HCT116 (cell line): ENCODE measurements around the gene CALML3. TPM values are rescaled to one million over a fixed set of nuclear protein-coding genes. Genes with fewer than 3 reads are reported as not detected.
"Not testable (repeated sequence)": the region's sequence is repeated elsewhere in the genome, so short reads cannot be mapped to it uniquely, and the experiment has no call there.

Experiments
- ATAC-seq: fragments of 200-7000 bp; cut with Tn5 transposase; 2 replicates; pipeline ENCODE4 v1.9.1; 2020; ENCODE audit warnings: mild to moderate bottlenecking, moderate library complexity
- Bru-seq: library from RNA; stranded (reverse); fragments of 400-500 nt; gene quantifications from one replicate; lab custom pipeline; 2021; lab: Mats Ljungman, UMichigan
- BruChase-seq, 2 experiments: library from RNA; stranded (reverse); fragments of 400-500 nt; gene quantifications; one replicate each; lab custom pipeline; 2021; lab: Mats Ljungman, UMichigan
- BruUV-seq: library from RNA; stranded (reverse); fragments of 400-500 nt; replicated peaks from 2 replicates; lab custom pipeline; 2021; lab: Mats Ljungman, UMichigan
- CTCF ChIA-PET: fragments of 300-600 bp; sonication (Branson Sonifier 250); formaldehyde crosslinking; loops from one replicate; lab custom pipeline; 2021; ENCODE audit warnings: antibody characterized with exemption; lab: Charles Lee
- POLR2A ChIA-PET: fragments of 300-600, 350-600 bp; sonication (Branson Sonifier 250); formaldehyde crosslinking; loops from one replicate; lab custom pipeline; 2021; ENCODE audit warnings: antibody characterized with exemption; lab: Charles Lee
- RAD21 ChIA-PET, 2 experiments: fragments of 300-600 bp; sonication (Branson Sonifier 250); formaldehyde crosslinking; loops; one replicate each; lab custom pipeline; 2023; ENCODE audit warnings: low total read pairs in 2 of 2; ENCODE audit not compliant: uncharacterized antibody in 2 of 2, unreplicated experiment in 2 of 2, low non-redundant PET in 1 of 2; lab: Charles Lee
- DNase-seq: peaks from one replicate; pipeline ENCODE4 v3.0.0-alpha.2; 2010; ENCODE audit warnings: low read depth, low spot score
- H2AFZ ChIP-seq: fragments of 200-600 bp; shearing (Covaris generic), sonication (generic); 2 replicates; pipeline ENCODE4 v1.6.1; 2017; ENCODE audit warnings: low read depth, mixed run types, mixed read lengths, antibody characterized with exemption, low read length; ENCODE audit not compliant: poor library complexity, severe bottlenecking
- H3K27ac ChIP-seq: 2 replicates; pipeline ENCODE4 v1.5.1; 2012; ENCODE audit warnings: low read depth, low read length
- H3K27me3 ChIP-seq: fragments of 200-600 bp; sonication (generic); 2 replicates; pipeline ENCODE4 v1.6.1; 2016; ENCODE audit warnings: mixed run types, low read length, mixed read lengths; ENCODE audit not compliant: insufficient read depth
- H3K36me3 ChIP-seq, 2 experiments: fragments of 200-500 bp in 1 of 2; fragments of 200-600 bp in 1 of 2; sonication (Bioruptor generic) in 1 of 2; sonication (generic) in 1 of 2; 2 replicates each; pipeline versions ENCODE4 v1.5.1 to v1.6.1; 2014 to 2016; ENCODE audit warnings: low read length in 2 of 2, inconsistent platforms in 1 of 2, mixed read lengths in 1 of 2, mixed run types in 1 of 2; ENCODE audit not compliant: insufficient read depth in 2 of 2, control insufficient read depth in 1 of 2
- H3K4me1 ChIP-seq, 2 experiments: fragments of 200-600 bp in 1 of 2; sonication (generic) in 1 of 2; 2 replicates each; pipeline versions ENCODE4 v1.5.1 to v1.6.1; 2012 to 2017; ENCODE audit warnings: low read length in 2 of 2, inconsistent platforms in 1 of 2, mild to moderate bottlenecking in 1 of 2, mixed read lengths in 1 of 2, mixed run types in 1 of 2, moderate library complexity in 1 of 2; ENCODE audit not compliant: insufficient read depth in 2 of 2, control insufficient read depth in 1 of 2
- H3K4me2 ChIP-seq: fragments of 200-600 bp; sonication (generic); 2 replicates; pipeline ENCODE4 v1.6.1; 2017; ENCODE audit warnings: mixed run types, low read length, mixed read lengths
- H3K4me3 ChIP-seq, 2 experiments: fragments of 200-600 bp in 1 of 2; sonication (generic) in 1 of 2; replicated peaks in 1 of 2; 2 replicates each; pipeline ENCODE4 v1.5.1; 2011 to 2016; ENCODE audit warnings: low read length in 2 of 2, control low read depth in 1 of 2, low read depth in 1 of 2, mild to moderate bottlenecking in 1 of 2, mixed read lengths in 1 of 2, mixed run types in 1 of 2
- H3K79me2 ChIP-seq: fragments of 200-600 bp; sonication (generic); 2 replicates; pipeline ENCODE4 v1.6.1; 2017; ENCODE audit warnings: mild to moderate bottlenecking, mixed run types, low read length, moderate library complexity, mixed read lengths; ENCODE audit not compliant: insufficient read depth
- H3K9ac ChIP-seq: fragments of 200-600 bp; sonication (generic); 2 replicates; pipeline ENCODE4 v1.6.1; 2016; ENCODE audit warnings: low read length, mixed read lengths
- H3K9me2 ChIP-seq: fragments of 200-600 bp; sonication (generic), shearing (Covaris generic); 2 replicates; pipeline ENCODE4 v1.6.1; 2017; ENCODE audit warnings: mixed run types, mild to moderate bottlenecking, moderate library complexity; ENCODE audit not compliant: insufficient read depth
- H3K9me3 ChIP-seq, 2 experiments: fragments of 200-500 bp in 1 of 2; fragments of 200-600 bp in 1 of 2; sonication (Bioruptor generic) in 1 of 2; sonication (generic) in 1 of 2; 2 replicates each; pipeline ENCODE4 v1.6.1; 2014 to 2017; ENCODE audit warnings: low read length in 2 of 2, mixed read lengths in 2 of 2, inconsistent platforms in 1 of 2, low read depth in 1 of 2, mild to moderate bottlenecking in 1 of 2, mixed run types in 1 of 2, moderate library complexity in 1 of 2; ENCODE audit not compliant: control insufficient read depth in 1 of 2, insufficient read depth in 1 of 2
- H4K20me1 ChIP-seq: fragments of 200-600 bp; sonication (generic), shearing (Covaris generic); 2 replicates; pipeline ENCODE4 v1.6.1; 2017; ENCODE audit warnings: mixed run types, mild to moderate bottlenecking, moderate library complexity; ENCODE audit not compliant: insufficient read depth
- EGR1 ChIP-seq: IDR thresholded peaks from 2 replicates; pipeline ENCODE4 v1.6.1; 2012; ENCODE audit warnings: low read depth
- ELF1 ChIP-seq: IDR thresholded peaks from 2 replicates; pipeline ENCODE4 v1.6.1; 2012; ENCODE audit warnings: low read depth, borderline replicate concordance
- JUND ChIP-seq: IDR thresholded peaks from 2 replicates; pipeline ENCODE4 v1.6.1; 2012
- POLR2A ChIP-seq: IDR thresholded peaks from 2 replicates; pipeline ENCODE4 v1.7.0; 2011; ENCODE audit warnings: borderline replicate concordance; ENCODE audit not compliant: insufficient read depth, insufficient read length; ENCODE audit errors: extremely low read depth
- RAD21 ChIP-seq: IDR thresholded peaks from 2 replicates; pipeline ENCODE4 v1.6.1; 2012; ENCODE audit warnings: low read depth, mild to moderate bottlenecking
- SIN3A ChIP-seq: IDR thresholded peaks from 2 replicates; pipeline ENCODE4 v1.6.1; 2012; ENCODE audit warnings: low read depth
- ZFX ChIP-seq: fragments of 450-650 bp; IDR thresholded peaks from 2 replicates; pipeline ENCODE4 v1.6.1; 2017
- ZNF274 ChIP-seq: fragments of 200-500 bp; sonication (Bioruptor generic); IDR thresholded peaks from 2 replicates; pipeline ENCODE4 v1.6.1; 2014; ENCODE audit warnings: mild to moderate bottlenecking, low read depth, low read length, inconsistent platforms
- intact Hi-C: fragments of 100-400 bp; cut with micrococcal nuclease; formaldehyde crosslinking; loops from 2 replicates; pipeline ENCODE4 v1.10.0; 2022
- long read RNA-seq: library from polyadenylated mRNA; unstranded; transcript quantifications from one replicate; pipeline ENCODE4 v2.0.0, GENCODE V29; 2021; ENCODE audit not compliant: unreplicated experiment
- polyA plus RNA-seq: library from polyadenylated mRNA; unstranded; fragments of >200 nt; gene quantifications from 2 replicates; pipeline ENCODE4 v1.2.1, GENCODE V29; 2012; ENCODE audit warnings: missing spikeins
- total RNA-seq: library from RNA; stranded (reverse); gene quantifications from one replicate; pipeline ENCODE4 v1.2.1, GENCODE V29; 2021; ENCODE audit not compliant: unreplicated experiment
- TF ChIP-seq, protein P1 (sequence below): IDR thresholded peaks from 2 replicates; pipeline ENCODE4 v1.6.1; 2012
- TF ChIP-seq, protein P2 (sequence below): IDR thresholded peaks from 2 replicates; pipeline ENCODE4 v1.6.1; 2011; ENCODE audit warnings: mild to moderate bottlenecking, low read length, moderate library complexity; ENCODE audit not compliant: insufficient replicate concordance; ENCODE audit errors: extremely low read depth
- TF ChIP-seq, protein P3 (sequence below): IDR thresholded peaks from 2 replicates; pipeline ENCODE4 v1.6.1; 2012

Gene CALML3
- total RNA-seq (not detected), Bru-seq, nascent RNA (not detected), BruChase-seq, experiment 1, labeled RNA remaining after a 6-hour chase (not detected), BruChase-seq, experiment 2, labeled RNA remaining after a 2-hour chase (not detected)
- polyA plus RNA-seq = not detected in 2 replicates
- long read RNA-seq = 0 reads

GRCh38 chr10:5524641-5525560 is at the start of gene CALML3:
Gene CALML3 (plus strand): TSS chr10:5524961. CDS start chr10:5525086, 125 bp downstream.
- Histone ChIP-seq H3K9ac (no peak within 1 kb of the TSS), H3K27ac (no peak within 1 kb of the TSS), H4K20me1 (no peaks in the 10 kb centered on the region), H2AFZ (no peak within 1 kb of the TSS), H3K9me2 (no peaks in the 10 kb centered on the region), H3K4me1 (no peaks in the 10 kb centered on the region), H3K79me2 (no peaks in the 10 kb centered on the region), H3K9me3 (no peaks in the 10 kb centered on the region), H3K4me2 (no peak within 1 kb of the TSS), H3K36me3 (no peaks in the 10 kb centered on the region), H3K27me3 (no peaks in the 10 kb centered on the region), H3K4me3 (no peak within 1 kb of the TSS)
- ATAC-seq (no peak), DNase-seq (no peak)
- ChIA-PET CTCF (no interaction called here), RAD21 (no interaction called here), POLR2A (no interaction called here)
- no TSS peak for BruUV-seq
- intact Hi-C loops = no loop called here
- TF ChIP-seq, protein P1, sequence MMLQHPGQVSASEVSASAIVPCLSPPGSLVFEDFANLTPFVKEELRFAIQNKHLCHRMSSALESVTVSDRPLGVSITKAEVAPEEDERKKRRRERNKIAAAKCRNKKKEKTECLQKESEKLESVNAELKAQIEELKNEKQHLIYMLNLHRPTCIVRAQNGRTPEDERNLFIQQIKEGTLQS = no peak
- TF ChIP-seq, protein P2, sequence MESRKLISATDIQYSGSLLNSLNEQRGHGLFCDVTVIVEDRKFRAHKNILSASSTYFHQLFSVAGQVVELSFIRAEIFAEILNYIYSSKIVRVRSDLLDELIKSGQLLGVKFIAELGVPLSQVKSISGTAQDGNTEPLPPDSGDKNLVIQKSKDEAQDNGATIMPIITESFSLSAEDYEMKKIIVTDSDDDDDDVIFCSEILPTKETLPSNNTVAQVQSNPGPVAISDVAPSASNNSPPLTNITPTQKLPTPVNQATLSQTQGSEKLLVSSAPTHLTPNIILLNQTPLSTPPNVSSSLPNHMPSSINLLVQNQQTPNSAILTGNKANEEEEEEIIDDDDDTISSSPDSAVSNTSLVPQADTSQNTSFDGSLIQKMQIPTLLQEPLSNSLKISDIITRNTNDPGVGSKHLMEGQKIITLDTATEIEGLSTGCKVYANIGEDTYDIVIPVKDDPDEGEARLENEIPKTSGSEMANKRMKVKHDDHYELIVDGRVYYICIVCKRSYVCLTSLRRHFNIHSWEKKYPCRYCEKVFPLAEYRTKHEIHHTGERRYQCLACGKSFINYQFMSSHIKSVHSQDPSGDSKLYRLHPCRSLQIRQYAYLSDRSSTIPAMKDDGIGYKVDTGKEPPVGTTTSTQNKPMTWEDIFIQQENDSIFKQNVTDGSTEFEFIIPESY = no peak
- no peak for TF ChIP-seq EGR1
- no peak for TF ChIP-seq RAD21
- TF ChIP-seq ZNF274 = no peak
- no peak for TF ChIP-seq SIN3A
- TF ChIP-seq, protein P3, sequence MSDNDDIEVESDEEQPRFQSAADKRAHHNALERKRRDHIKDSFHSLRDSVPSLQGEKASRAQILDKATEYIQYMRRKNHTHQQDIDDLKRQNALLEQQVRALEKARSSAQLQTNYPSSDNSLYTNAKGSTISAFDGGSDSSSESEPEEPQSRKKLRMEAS = no peak
- TF ChIP-seq ZFX = no peak
- no peak for TF ChIP-seq POLR2A
- no peak for TF ChIP-seq JUND
- TF ChIP-seq ELF1 = no peak

GRCh38 chr10:5475088-5475487 is 49.7 kb upstream of the CALML3 start:
- H3K4me3 ChIP-seq, CTCF ChIA-PET, H2AFZ ChIP-seq, H3K4me2 ChIP-seq, POLR2A ChIA-PET, RAD21 ChIA-PET, ATAC-seq, H3K36me3 ChIP-seq, DNase-seq, H3K27ac ChIP-seq, H3K9me2 ChIP-seq, H3K9ac ChIP-seq, H3K79me2 ChIP-seq, intact Hi-C loops, H3K27me3 ChIP-seq, H3K9me3 ChIP-seq, H3K4me1 ChIP-seq, BruUV-seq, H4K20me1 ChIP-seq: not testable (repeated sequence)
